ENCODE measurements around the gene CADM4. TPM values are rescaled to one million over a fixed set of nuclear protein-coding genes. Genes with fewer than 3 reads are reported as not detected.

The CADM4 gene, protein sequence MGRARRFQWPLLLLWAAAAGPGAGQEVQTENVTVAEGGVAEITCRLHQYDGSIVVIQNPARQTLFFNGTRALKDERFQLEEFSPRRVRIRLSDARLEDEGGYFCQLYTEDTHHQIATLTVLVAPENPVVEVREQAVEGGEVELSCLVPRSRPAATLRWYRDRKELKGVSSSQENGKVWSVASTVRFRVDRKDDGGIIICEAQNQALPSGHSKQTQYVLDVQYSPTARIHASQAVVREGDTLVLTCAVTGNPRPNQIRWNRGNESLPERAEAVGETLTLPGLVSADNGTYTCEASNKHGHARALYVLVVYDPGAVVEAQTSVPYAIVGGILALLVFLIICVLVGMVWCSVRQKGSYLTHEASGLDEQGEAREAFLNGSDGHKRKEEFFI
- 1 to 10 TPM; 2.6 to 4.5 (median 4.2) TPM for total RNA-seq

DNA sequence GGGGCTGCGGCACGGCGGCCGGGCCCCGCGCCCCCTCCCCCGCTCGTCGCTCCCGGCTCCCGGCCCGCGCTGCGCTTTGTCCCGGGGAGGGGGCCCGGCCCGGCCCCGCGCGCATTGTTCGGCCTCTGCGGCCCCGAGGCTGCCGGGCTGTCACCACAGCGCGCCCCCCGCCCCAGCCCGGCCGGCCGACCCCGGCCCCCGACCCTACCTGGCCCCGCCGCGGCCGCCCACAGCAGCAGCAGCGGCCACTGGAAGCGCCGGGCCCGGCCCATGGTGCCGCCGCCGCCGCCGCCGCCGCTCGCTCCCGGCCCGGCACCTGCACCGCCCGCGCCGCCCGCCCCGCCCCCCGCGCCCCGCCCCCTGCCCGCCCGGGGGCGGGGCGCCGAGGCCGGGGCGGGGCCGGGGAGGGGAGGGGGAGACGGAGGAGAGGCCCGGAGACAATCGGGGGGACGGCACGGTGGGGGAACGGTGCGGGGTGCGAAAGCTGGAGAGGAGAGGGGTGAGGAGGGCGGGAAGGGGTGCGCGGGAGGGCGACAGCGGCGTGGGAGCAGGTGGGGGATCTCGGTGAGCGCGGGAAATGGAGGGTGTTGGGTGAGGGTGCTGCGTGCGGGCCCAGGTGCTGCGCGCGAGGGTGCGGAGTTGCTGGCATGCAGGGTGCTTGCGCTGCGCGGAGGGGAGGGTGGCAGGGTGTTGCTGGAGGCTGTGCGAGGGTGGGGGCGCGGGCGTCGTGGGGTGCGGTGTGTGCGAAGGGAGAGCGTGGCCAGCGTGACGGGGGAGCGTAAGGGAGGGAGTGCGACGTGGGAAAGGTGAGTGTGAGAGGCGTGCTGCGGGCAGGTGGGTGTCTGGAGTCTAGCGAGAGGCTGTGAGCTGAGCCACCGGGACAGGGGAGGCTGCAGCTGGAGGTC is at the start of gene CADM4:
TSS of gene CADM4 (minus strand) at position 332 of the 905 bp plus-strand sequence. CDS start at position 272, 60 bp downstream.
- intact Hi-C loops (cut with DNase I; ENCODE audit: low total_unique reads): loop anchor here (2.0 kb wide), 1 partner anchor 19 kb away; no protein-coding TSS in a partner anchor
- TF ChIP-seq POLR2A (IDR thresholded peaks at IDR 0.05): no peak
- TF ChIP-seq, protein P1, sequence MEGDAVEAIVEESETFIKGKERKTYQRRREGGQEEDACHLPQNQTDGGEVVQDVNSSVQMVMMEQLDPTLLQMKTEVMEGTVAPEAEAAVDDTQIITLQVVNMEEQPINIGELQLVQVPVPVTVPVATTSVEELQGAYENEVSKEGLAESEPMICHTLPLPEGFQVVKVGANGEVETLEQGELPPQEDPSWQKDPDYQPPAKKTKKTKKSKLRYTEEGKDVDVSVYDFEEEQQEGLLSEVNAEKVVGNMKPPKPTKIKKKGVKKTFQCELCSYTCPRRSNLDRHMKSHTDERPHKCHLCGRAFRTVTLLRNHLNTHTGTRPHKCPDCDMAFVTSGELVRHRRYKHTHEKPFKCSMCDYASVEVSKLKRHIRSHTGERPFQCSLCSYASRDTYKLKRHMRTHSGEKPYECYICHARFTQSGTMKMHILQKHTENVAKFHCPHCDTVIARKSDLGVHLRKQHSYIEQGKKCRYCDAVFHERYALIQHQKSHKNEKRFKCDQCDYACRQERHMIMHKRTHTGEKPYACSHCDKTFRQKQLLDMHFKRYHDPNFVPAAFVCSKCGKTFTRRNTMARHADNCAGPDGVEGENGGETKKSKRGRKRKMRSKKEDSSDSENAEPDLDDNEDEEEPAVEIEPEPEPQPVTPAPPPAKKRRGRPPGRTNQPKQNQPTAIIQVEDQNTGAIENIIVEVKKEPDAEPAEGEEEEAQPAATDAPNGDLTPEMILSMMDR (IDR thresholded peaks at IDR 0.05 in 4 of 5, conservative IDR thresholded peaks at IDR 0.05 in 1 of 5): no peak
- Histone ChIP-seq H3K9me3 (no peaks in the 10 kb centered on the region), H3K4me3 (peak within 1 kb of the TSS; percentile 65 to 75 (median 68)), H3K27me3 (peaks cover 0 to 12% (median 4%) of the 10 kb centered on the region in 3 donors), H3K27ac (no peak within 1 kb of the TSS), H3K4me1 (peaks cover 0 to 9% of the 10 kb centered on the region in 2 donors), H3K36me3 (no peaks in the 10 kb centered on the region)
- peak; percentile 79 to 87 for ATAC-seq
- in situ Hi-C loops (cut with MboI; ENCODE audit: low sequenced_read_pairs in 4 of 4): no loop called here
- DNase-seq: no peak

DNA sequence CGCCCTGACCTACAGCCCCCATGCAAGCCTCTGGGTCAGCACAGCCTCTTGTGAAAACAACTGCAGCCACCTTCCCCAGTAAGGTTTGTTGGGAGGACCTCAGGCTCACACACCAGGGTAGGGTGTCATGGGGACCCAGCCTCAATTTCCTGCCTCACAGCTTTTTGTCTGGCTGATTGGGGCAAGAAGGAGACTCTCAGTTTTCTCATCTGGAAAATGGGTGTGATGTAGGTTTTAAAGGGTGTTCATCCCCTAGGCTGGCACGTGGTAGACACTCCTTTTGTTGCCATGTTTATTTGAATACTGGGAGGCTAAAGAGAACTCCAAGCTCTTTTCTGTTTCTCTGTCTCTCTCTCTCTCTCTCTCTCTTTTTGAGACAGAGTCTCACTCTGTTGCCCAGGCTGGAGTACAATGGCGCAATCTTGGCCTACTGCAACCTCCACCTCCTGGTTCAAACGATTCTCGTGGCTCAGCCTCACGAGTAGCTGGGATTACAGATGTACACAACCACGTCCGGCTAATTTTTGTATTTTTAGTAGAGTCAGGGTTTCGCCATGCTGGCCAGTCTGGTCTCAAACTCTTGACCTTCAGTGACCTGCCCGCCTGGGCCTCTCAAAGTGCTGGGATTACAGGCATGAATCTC is 48.5 kb upstream of the CADM4 start:
- intact Hi-C loops (cut with DNase I; ENCODE audit: low total_unique reads): no loop called here
- in situ Hi-C loops (cut with MboI; ENCODE audit: low sequenced_read_pairs in 4 of 4): no loop called here
- H3K9me3 ChIP-seq: peaks cover 3 to 12% (median 6%) of the 10 kb centered on the region in 3 donors
- TF ChIP-seq, protein P1 (IDR thresholded peaks at IDR 0.05 in 4 of 5, conservative IDR thresholded peaks at IDR 0.05 in 1 of 5): no peak
- TF ChIP-seq POLR2A (IDR thresholded peaks at IDR 0.05): no peak
- no peaks in the 10 kb centered on the region for H3K36me3 ChIP-seq
- no peak overlapping the region for H3K27ac ChIP-seq
- no peaks in the 10 kb centered on the region for H3K4me1 ChIP-seq
- H3K27me3 ChIP-seq: peaks cover 0 to 4% (median 0%) of the 10 kb centered on the region in 3 donors
- ATAC-seq (no peak), DNase-seq (no peak)
- no peak overlapping the region for H3K4me3 ChIP-seq

DNA sequence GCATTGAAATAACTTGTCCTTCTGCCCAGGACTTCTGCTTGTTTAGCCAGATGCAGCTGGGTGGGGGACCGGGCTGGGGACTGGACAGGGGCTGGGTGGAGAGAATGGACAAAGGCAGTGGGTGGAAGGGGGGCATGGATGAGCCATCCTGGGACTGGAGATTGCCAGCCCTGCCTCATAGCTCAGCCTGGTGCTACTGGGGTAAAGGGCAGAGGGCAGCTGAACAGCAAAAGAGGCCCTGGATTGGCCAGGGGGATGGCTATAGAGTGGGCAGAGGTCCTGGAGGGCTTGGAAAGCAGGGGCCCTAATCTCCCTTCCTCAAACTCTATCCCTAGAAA is 48.0 kb upstream of the CADM4 start:
- H3K4me1 ChIP-seq: no peaks in the 10 kb centered on the region
- no peaks in the 10 kb centered on the region for H3K36me3 ChIP-seq
- no peak for ATAC-seq
- peaks cover 3 to 12% (median 6%) of the 10 kb centered on the region in 3 donors for H3K9me3 ChIP-seq
- no peak for DNase-seq
- in situ Hi-C loops (cut with MboI; ENCODE audit: low sequenced_read_pairs in 4 of 4): no loop called here
- no peak overlapping the region for H3K27ac ChIP-seq
- peaks cover 0 to 4% (median 0%) of the 10 kb centered on the region in 3 donors for H3K27me3 ChIP-seq
- intact Hi-C loops (cut with DNase I; ENCODE audit: low total_unique reads): no loop called here
- no peak overlapping the region for H3K4me3 ChIP-seq
- TF ChIP-seq POLR2A (IDR thresholded peaks at IDR 0.05): no peak
- TF ChIP-seq, protein P1 (IDR thresholded peaks at IDR 0.05 in 4 of 5, conservative IDR thresholded peaks at IDR 0.05 in 1 of 5): no peak

DNA sequence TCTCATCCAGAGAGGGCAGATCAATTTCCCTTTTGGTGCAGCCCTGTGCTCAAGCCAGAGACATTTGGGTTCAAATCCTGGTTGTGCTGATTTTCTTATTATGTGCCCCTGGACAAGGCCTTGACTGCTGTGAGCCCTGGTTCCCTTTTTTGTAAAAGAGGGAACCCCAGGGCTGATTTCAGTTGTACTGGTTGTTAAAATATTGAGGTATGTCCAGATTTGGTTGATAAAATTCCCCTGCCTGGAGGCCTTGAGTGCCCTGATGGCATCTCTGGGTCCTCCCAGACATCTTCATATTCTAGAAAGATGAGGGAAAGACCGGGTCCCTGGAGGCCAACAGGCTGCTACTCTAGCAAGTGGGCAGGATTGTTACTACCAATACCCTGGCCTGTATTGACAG is 44.7 kb upstream of the CADM4 start:
- H3K27ac ChIP-seq: no peak overlapping the region
- no peaks in the 10 kb centered on the region for H3K4me1 ChIP-seq
- no peak for ATAC-seq
- no peaks in the 10 kb centered on the region for H3K36me3 ChIP-seq
- no peak for DNase-seq
- in situ Hi-C loops (cut with MboI; ENCODE audit: low sequenced_read_pairs in 4 of 4): no loop called here
- intact Hi-C loops (cut with DNase I; ENCODE audit: low total_unique reads): no loop called here
- TF ChIP-seq POLR2A (IDR thresholded peaks at IDR 0.05): no peak
- TF ChIP-seq, protein P1 (IDR thresholded peaks at IDR 0.05 in 4 of 5, conservative IDR thresholded peaks at IDR 0.05 in 1 of 5): no peak
- H3K4me3 ChIP-seq: no peak overlapping the region
- H3K27me3 ChIP-seq: no peaks in the 10 kb centered on the region
- no peaks in the 10 kb centered on the region for H3K9me3 ChIP-seq

All from gastrocnemius medialis (tissue), 4 donors.